HCT116 (cell line): Measurements from ENCODE around the gene PTPN9. TPM values are rescaled to one million over a fixed set of nuclear protein-coding genes. Genes with fewer than 3 reads are reported as not detected.

Experiments
- ATAC-seq: fragments of 200-7000 bp; cut with Tn5 transposase; 2 replicates; pipeline ENCODE4 v1.9.1; 2020; ENCODE audit warnings: mild to moderate bottlenecking, moderate library complexity
- BruUV-seq: library from RNA; stranded (reverse); fragments of 400-500 nt; replicated peaks from 2 replicates; lab custom pipeline; 2021; lab: Mats Ljungman, UMichigan
- CTCF ChIA-PET: fragments of 300-600 bp; sonication (Branson Sonifier 250); formaldehyde crosslinking; loops from one replicate; lab custom pipeline; 2021; ENCODE audit warnings: antibody characterized with exemption; lab: Charles Lee
- POLR2A ChIA-PET: fragments of 300-600, 350-600 bp; sonication (Branson Sonifier 250); formaldehyde crosslinking; loops from one replicate; lab custom pipeline; 2021; ENCODE audit warnings: antibody characterized with exemption; lab: Charles Lee
- RAD21 ChIA-PET, 2 experiments: fragments of 300-600 bp; sonication (Branson Sonifier 250); formaldehyde crosslinking; loops; one replicate each; lab custom pipeline; 2023; ENCODE audit warnings: low total read pairs in 2 of 2; ENCODE audit not compliant: uncharacterized antibody in 2 of 2, unreplicated experiment in 2 of 2, low non-redundant PET in 1 of 2; lab: Charles Lee
- DNase-seq: peaks from one replicate; pipeline ENCODE4 v3.0.0-alpha.2; 2010; ENCODE audit warnings: low read depth, low spot score
- H2AFZ ChIP-seq: fragments of 200-600 bp; shearing (Covaris generic), sonication (generic); 2 replicates; pipeline ENCODE4 v1.6.1; 2017; ENCODE audit warnings: low read depth, mixed run types, mixed read lengths, antibody characterized with exemption, low read length; ENCODE audit not compliant: poor library complexity, severe bottlenecking
- H3K27ac ChIP-seq: 2 replicates; pipeline ENCODE4 v1.5.1; 2012; ENCODE audit warnings: low read depth, low read length
- H3K27me3 ChIP-seq: fragments of 200-600 bp; sonication (generic); 2 replicates; pipeline ENCODE4 v1.6.1; 2016; ENCODE audit warnings: mixed run types, low read length, mixed read lengths; ENCODE audit not compliant: insufficient read depth
- H3K36me3 ChIP-seq, 2 experiments: fragments of 200-500 bp in 1 of 2; fragments of 200-600 bp in 1 of 2; sonication (Bioruptor generic) in 1 of 2; sonication (generic) in 1 of 2; 2 replicates each; pipeline versions ENCODE4 v1.5.1 to v1.6.1; 2014 to 2016; ENCODE audit warnings: low read length in 2 of 2, inconsistent platforms in 1 of 2, mixed read lengths in 1 of 2, mixed run types in 1 of 2; ENCODE audit not compliant: insufficient read depth in 2 of 2, control insufficient read depth in 1 of 2
- H3K4me1 ChIP-seq, 2 experiments: fragments of 200-600 bp in 1 of 2; sonication (generic) in 1 of 2; 2 replicates each; pipeline versions ENCODE4 v1.5.1 to v1.6.1; 2012 to 2017; ENCODE audit warnings: low read length in 2 of 2, inconsistent platforms in 1 of 2, mild to moderate bottlenecking in 1 of 2, mixed read lengths in 1 of 2, mixed run types in 1 of 2, moderate library complexity in 1 of 2; ENCODE audit not compliant: insufficient read depth in 2 of 2, control insufficient read depth in 1 of 2
- H3K4me2 ChIP-seq: fragments of 200-600 bp; sonication (generic); 2 replicates; pipeline ENCODE4 v1.6.1; 2017; ENCODE audit warnings: mixed run types, low read length, mixed read lengths
- H3K4me3 ChIP-seq, 2 experiments: fragments of 200-600 bp in 1 of 2; sonication (generic) in 1 of 2; replicated peaks in 1 of 2; 2 replicates each; pipeline ENCODE4 v1.5.1; 2011 to 2016; ENCODE audit warnings: low read length in 2 of 2, control low read depth in 1 of 2, low read depth in 1 of 2, mild to moderate bottlenecking in 1 of 2, mixed read lengths in 1 of 2, mixed run types in 1 of 2
- H3K79me2 ChIP-seq: fragments of 200-600 bp; sonication (generic); 2 replicates; pipeline ENCODE4 v1.6.1; 2017; ENCODE audit warnings: mild to moderate bottlenecking, mixed run types, low read length, moderate library complexity, mixed read lengths; ENCODE audit not compliant: insufficient read depth
- H3K9ac ChIP-seq: fragments of 200-600 bp; sonication (generic); 2 replicates; pipeline ENCODE4 v1.6.1; 2016; ENCODE audit warnings: low read length, mixed read lengths
- H3K9me2 ChIP-seq: fragments of 200-600 bp; sonication (generic), shearing (Covaris generic); 2 replicates; pipeline ENCODE4 v1.6.1; 2017; ENCODE audit warnings: mixed run types, mild to moderate bottlenecking, moderate library complexity; ENCODE audit not compliant: insufficient read depth
- H3K9me3 ChIP-seq, 2 experiments: fragments of 200-500 bp in 1 of 2; fragments of 200-600 bp in 1 of 2; sonication (Bioruptor generic) in 1 of 2; sonication (generic) in 1 of 2; 2 replicates each; pipeline ENCODE4 v1.6.1; 2014 to 2017; ENCODE audit warnings: low read length in 2 of 2, mixed read lengths in 2 of 2, inconsistent platforms in 1 of 2, low read depth in 1 of 2, mild to moderate bottlenecking in 1 of 2, mixed run types in 1 of 2, moderate library complexity in 1 of 2; ENCODE audit not compliant: control insufficient read depth in 1 of 2, insufficient read depth in 1 of 2
- H4K20me1 ChIP-seq: fragments of 200-600 bp; sonication (generic), shearing (Covaris generic); 2 replicates; pipeline ENCODE4 v1.6.1; 2017; ENCODE audit warnings: mixed run types, mild to moderate bottlenecking, moderate library complexity; ENCODE audit not compliant: insufficient read depth
- CEBPB ChIP-seq: IDR thresholded peaks from 2 replicates; pipeline ENCODE4 v1.6.1; 2012; ENCODE audit warnings: low read depth
- EGR1 ChIP-seq: IDR thresholded peaks from 2 replicates; pipeline ENCODE4 v1.6.1; 2012; ENCODE audit warnings: low read depth
- EZH2phosphoT487 ChIP-seq: fragments of 200-600 bp; IDR thresholded peaks from 2 replicates; pipeline ENCODE4 v1.6.1; 2018; ENCODE audit warnings: antibody characterized with exemption, borderline replicate concordance
- FOSL1 ChIP-seq: IDR thresholded peaks from 2 replicates; pipeline ENCODE4 v1.6.1; 2012; ENCODE audit warnings: low read depth
- POLR2A ChIP-seq: IDR thresholded peaks from 2 replicates; pipeline ENCODE4 v1.7.0; 2011; ENCODE audit warnings: borderline replicate concordance; ENCODE audit not compliant: insufficient read depth, insufficient read length; ENCODE audit errors: extremely low read depth
- RAD21 ChIP-seq: IDR thresholded peaks from 2 replicates; pipeline ENCODE4 v1.6.1; 2012; ENCODE audit warnings: low read depth, mild to moderate bottlenecking
- TCF7L2 ChIP-seq: IDR thresholded peaks from 2 replicates; pipeline ENCODE4 v1.7.0; 2011; ENCODE audit warnings: borderline replicate concordance, inconsistent platforms; ENCODE audit not compliant: insufficient read depth, insufficient read length; ENCODE audit errors: extremely low read depth
- intact Hi-C: fragments of 100-400 bp; cut with micrococcal nuclease; formaldehyde crosslinking; loops from 2 replicates; pipeline ENCODE4 v1.10.0; 2022
- total RNA-seq: library from RNA; stranded (reverse); gene quantifications from one replicate; pipeline ENCODE4 v1.2.1, GENCODE V29; 2021; ENCODE audit not compliant: unreplicated experiment
- TF ChIP-seq, protein P1 (sequence below), 3 experiments: fragments of 200-600 bp in 1 of 3; sonication (generic) in 1 of 3; IDR thresholded peaks in 2 of 3; conservative IDR thresholded peaks in 1 of 3; 2 replicates each; pipeline ENCODE4 v1.5.1; 2012 to 2017; ENCODE audit warnings: low read depth in 2 of 3, low read length in 2 of 3, antibody characterized with exemption in 1 of 3, borderline replicate concordance in 1 of 3, control low read depth in 1 of 3, mild to moderate bottlenecking in 1 of 3, mixed read lengths in 1 of 3, mixed run types in 1 of 3, moderate library complexity in 1 of 3; ENCODE audit not compliant: insufficient read depth in 1 of 3

PTPN9 gene
- total RNA-seq, 1 experiment from 2014 or later = 21.1 TPM

DNA sequence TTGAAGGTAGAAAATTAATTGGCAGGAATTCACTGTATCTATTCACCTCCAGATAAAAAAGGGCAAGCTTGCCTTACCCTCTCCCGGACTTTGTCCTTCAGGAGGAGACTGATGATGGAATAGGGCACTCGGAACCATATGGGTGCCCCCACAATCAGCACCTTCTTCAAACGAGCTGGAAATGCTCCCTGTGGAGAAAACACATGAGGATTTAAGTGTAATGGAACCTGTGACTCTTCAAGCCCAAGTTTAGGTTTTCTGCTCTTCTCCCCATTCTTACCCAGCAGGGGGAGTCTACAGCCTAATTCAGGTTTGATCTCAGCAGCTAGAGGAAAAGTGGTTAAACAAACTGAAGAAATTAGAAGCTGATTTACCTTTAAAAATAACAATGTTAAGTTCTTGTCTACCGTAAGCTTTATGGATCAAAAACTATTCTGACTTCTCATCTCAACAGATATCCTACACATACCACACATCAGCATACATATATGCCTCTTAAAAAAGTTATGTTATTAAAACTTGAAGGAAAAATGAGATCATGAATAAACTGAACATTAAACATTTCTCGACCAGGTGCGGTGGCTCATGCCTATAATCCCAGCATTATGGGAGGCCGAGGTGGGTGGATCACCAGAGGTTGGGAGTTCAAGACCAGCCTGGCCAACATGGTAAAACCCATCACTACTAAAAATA, 70.1 kb downstream of the PTPN9 start:
- Histone ChIP-seq H3K9me2 (no peaks in the 10 kb centered on the region), H3K79me2 (no peaks in the 10 kb centered on the region), H3K9me3 (no peaks in the 10 kb centered on the region), H3K27ac (no peak overlapping the region), H3K9ac (no peak overlapping the region), H3K4me2 (no peak overlapping the region), H2AFZ (no peak overlapping the region), H3K27me3 (no peaks in the 10 kb centered on the region), H4K20me1 (no peaks in the 10 kb centered on the region), H3K36me3 (peaks cover 13 to 16% of the 10 kb centered on the region in 2 experiments), H3K4me1 (no peaks in the 10 kb centered on the region), H3K4me3 (no peak overlapping the region)
- BruUV-seq = no TSS peak
- POLR2A ChIA-PET = interaction anchor here (0.6 kb wide), 1 partner anchor 10 kb away, joined by 5 read pairs; no protein-coding TSS in a partner anchor
- DNase-seq = peak; percentile 32
- CTCF ChIA-PET = interaction anchor here (0.6 to 1.7 kb wide), 9 partner anchors 13 to 174 kb away, joined by 3 to 12 read pairs (median 4); partner anchors contain the start of genes IMP3, MAN2C1 and SNX33
- ATAC-seq = peak; percentile 70
- intact Hi-C loops = loop anchor here (2.0 kb wide), 2 partner anchors 132 to 174 kb away; partner anchors contain the start of gene IMP3
- TF ChIP-seq CEBPB = no peak
- TF ChIP-seq, protein P1, sequence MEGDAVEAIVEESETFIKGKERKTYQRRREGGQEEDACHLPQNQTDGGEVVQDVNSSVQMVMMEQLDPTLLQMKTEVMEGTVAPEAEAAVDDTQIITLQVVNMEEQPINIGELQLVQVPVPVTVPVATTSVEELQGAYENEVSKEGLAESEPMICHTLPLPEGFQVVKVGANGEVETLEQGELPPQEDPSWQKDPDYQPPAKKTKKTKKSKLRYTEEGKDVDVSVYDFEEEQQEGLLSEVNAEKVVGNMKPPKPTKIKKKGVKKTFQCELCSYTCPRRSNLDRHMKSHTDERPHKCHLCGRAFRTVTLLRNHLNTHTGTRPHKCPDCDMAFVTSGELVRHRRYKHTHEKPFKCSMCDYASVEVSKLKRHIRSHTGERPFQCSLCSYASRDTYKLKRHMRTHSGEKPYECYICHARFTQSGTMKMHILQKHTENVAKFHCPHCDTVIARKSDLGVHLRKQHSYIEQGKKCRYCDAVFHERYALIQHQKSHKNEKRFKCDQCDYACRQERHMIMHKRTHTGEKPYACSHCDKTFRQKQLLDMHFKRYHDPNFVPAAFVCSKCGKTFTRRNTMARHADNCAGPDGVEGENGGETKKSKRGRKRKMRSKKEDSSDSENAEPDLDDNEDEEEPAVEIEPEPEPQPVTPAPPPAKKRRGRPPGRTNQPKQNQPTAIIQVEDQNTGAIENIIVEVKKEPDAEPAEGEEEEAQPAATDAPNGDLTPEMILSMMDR (IDR thresholded peaks at IDR 0.05 in 2 of 3, conservative IDR thresholded peaks at IDR 0.05 in 1 of 3; ENCODE audit: borderline replicate concordance in 1 of 3, insufficient read depth in 1 of 3, low read depth in 2 of 3, low read length in 2 of 3) = peak; percentile 59 to 65 (median 64); a peak in 5 of 6 replicates
- peak; percentile 67 for TF ChIP-seq RAD21
- RAD21 ChIA-PET = interaction anchor here in 1 of 2 experiments (1.0 to 1.4 kb wide), 3 partner anchors 24 to 177 kb away, joined by 3 to 7 read pairs (median 3); no protein-coding TSS in a partner anchor

DNA sequence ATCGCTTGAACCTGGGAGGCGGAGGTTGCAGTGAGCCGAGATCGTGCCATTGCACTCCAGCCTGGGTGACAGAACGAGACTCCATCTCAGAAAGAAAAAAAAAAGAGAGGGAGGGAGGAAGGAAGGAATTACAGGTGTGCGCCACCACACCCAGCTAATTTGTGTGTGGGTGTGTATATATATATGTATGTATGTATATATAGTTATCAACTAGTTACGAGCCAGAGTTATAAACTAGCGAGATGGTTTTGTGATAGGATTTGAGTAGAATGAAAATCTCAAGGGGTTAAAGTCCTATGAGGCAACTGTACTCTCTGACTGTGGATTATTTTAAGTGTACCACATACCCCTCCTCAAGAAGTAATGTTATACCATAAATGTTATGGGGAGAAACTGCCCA, 76.8 kb downstream of the PTPN9 start:
- H3K9me2 ChIP-seq = no peaks in the 10 kb centered on the region
- H3K27me3 ChIP-seq = no peaks in the 10 kb centered on the region
- ChIA-PET CTCF (no interaction called here), POLR2A (no interaction called here), RAD21 (no interaction called here)
- BruUV-seq = no TSS peak
- H3K79me2 ChIP-seq = no peaks in the 10 kb centered on the region
- no peak overlapping the region for H2AFZ ChIP-seq
- no peaks in the 10 kb centered on the region for H4K20me1 ChIP-seq
- H3K4me2 ChIP-seq = no peak overlapping the region
- ATAC-seq = no peak
- H3K4me3 ChIP-seq = no peak overlapping the region
- DNase-seq = no peak
- intact Hi-C loops = no loop called here
- no peaks in the 10 kb centered on the region for H3K9me3 ChIP-seq
- TF ChIP-seq FOSL1 = no peak
- TF ChIP-seq EZH2phosphoT487 = no peak
- no peak for TF ChIP-seq TCF7L2
- no peak for TF ChIP-seq POLR2A
- TF ChIP-seq EGR1 = no peak
- TF ChIP-seq, all 23 proteins: peak for 0
- Histone ChIP-seq H3K36me3 (peaks cover 5 to 10% of the 10 kb centered on the region in 2 experiments; a peak in 3 of 4 replicates), H3K27ac (no peak overlapping the region), H3K9ac (no peak overlapping the region), H3K4me1 (no peaks in the 10 kb centered on the region)
